Right renal pelvis (tissue), 4 donors: ENCODE measurements around the gene TNFAIP3. TPM values are rescaled to one million over a fixed set of nuclear protein-coding genes. Genes with fewer than 3 reads are reported as not detected.
"Not testable (repeated sequence)": the region's sequence is repeated elsewhere in the genome, so short reads cannot be mapped to it uniquely, and the experiment has no call there.

Experiments
- DNase-seq, 4 donors: peaks; one replicate each; pipeline ENCODE4 v3.0.0-alpha.2; 2013; ENCODE audit warnings: low read depth in 4 of 4, low spot score in 3 of 4, missing footprints in 1 of 4
- polyA plus RNA-seq, 4 donors: library from polyadenylated mRNA; unstranded; fragments of 120-200 nt; gene quantifications; one replicate each; pipeline ENCODE4 v1.2.1, GENCODE V29; 2013; ENCODE audit not compliant: insufficient read length in 4 of 4

TNFAIP3 gene
- polyA plus RNA-seq, 4 donors = 8.9 to 9.8 (median 9.3) TPM

DNA sequence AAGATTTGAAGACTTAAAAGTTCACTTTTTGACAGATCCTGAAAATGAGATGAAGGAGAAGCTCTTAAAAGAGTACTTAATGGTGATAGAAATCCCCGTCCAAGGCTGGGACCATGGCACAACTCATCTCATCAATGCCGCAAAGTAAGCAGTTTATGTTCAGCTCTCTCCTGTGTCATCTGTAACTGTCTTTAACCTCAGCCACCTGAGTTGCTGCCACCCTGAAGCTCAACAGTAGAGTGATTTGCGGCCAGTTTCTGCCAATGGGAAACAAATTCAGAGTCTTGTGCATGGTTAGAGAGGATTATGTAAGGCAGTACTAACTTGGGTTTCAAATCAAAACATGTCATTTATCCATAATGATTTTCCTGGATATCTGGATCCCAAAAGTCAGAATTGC, 10.1 kb downstream of the TNFAIP3 start:
- no peak for DNase-seq

DNA sequence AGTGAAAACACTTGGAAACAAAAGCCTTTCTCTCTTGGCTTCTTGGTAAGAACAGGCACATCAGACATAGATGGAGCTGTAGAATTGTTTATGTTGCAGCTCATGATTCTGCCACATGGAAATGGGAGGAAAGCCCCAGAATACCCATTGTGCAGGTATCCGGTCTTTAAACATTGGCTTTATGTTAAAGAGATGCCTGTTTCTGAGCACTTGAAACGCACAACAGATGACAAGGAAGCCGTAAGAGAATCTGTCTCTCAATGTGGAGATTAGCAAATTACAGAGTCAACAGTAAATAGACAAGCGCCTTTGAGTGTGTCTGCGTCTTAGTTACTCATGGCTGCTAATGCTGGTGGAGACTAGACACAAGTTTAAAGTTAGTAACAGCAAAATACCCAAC, 10.5 kb downstream of the TNFAIP3 start:
- no peak for DNase-seq

DNA sequence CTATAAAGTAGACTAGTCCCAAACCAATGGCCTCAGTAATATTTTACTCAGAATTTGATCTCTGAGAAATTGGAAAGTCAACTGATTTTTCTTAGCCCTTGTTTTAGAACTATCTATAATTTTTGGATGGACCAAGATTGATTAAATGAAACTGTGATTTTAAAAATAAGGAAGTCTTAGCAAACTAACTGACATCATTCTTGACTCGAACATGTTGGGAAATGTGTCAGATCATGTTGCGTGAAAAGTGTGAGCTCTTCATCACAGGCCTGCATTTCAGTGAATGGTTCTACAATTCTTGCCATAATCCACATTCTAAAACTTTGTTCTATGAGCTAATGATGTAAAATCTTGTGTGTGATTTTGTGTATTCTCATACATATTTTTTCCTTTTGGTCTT, 11.0 kb downstream of the TNFAIP3 start:
- DNase-seq = no peak

DNA sequence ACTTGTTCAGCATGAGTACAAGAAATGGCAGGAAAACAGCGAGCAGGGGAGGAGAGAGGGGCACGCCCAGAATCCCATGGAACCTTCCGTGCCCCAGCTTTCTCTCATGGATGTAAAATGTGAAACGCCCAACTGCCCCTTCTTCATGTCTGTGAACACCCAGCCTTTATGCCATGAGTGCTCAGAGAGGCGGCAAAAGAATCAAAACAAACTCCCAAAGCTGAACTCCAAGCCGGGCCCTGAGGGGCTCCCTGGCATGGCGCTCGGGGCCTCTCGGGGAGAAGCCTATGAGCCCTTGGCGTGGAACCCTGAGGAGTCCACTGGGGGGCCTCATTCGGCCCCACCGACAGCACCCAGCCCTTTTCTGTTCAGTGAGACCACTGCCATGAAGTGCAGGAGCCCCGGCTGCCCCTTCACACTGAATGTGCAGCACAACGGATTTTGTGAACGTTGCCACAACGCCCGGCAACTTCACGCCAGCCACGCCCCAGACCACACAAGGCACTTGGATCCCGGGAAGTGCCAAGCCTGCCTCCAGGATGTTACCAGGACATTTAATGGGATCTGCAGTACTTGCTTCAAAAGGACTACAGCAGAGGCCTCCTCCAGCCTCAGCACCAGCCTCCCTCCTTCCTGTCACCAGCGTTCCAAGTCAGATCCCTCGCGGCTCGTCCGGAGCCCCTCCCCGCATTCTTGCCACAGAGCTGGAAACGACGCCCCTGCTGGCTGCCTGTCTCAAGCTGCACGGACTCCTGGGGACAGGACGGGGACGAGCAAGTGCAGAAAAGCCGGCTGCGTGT, 11.6 kb downstream of the TNFAIP3 start:
- no peak for DNase-seq

DNA sequence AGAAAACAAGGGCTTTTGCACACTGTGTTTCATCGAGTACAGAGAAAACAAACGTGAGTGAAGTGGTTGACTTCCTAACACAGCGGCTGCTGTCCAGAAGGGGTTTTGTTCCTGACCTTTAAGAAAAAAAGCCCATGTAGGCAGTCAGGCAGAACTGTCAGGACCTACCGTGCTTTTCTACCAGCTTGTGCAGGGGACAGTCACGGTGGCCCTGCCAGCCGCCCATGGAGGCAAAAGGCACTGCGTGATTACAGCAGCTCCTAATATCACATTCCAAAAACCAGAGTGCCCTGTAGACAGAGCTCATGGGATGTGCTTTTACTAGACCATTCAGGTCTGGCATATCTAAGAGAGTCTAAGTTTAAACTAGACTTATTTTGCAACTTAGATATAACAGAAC, 12.2 kb downstream of the TNFAIP3 start:
- DNase-seq = no peak

DNA sequence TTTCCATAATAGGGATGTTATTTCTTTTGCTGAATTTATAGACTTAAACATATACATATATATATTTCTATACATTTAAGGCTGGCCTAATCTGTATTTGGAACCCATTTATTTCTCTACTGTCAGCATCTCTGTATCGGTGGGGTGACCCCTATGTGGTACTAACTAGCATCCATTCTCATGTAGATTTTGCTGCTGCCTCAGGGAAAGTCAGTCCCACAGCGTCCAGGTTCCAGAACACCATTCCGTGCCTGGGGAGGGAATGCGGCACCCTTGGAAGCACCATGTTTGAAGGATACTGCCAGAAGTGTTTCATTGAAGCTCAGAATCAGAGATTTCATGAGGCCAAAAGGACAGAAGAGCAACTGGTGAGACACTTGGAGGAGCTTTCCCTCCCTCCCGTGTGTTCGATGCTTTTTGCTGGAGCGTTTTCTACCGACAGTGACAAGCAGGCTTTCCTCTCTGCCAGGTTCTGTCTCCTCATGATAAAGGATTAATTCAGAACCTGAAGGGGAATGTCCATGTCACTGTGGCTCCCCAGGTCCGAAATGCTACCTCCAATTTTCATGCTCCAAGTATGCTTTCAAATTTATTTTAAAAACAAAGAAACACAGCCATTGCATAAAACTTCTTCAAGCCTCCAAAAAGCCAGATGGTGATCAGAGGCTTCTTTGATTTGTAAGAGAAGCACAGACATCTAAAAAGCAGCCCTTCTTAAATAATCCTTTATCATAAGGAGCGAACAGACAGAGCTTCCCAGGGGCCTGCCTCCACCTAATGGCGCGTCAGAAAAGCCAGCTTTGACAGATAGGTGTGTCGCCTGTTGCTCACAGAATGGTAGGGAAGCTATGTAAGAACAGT, 13.1 kb downstream of the TNFAIP3 start:
- no peak for DNase-seq

DNA sequence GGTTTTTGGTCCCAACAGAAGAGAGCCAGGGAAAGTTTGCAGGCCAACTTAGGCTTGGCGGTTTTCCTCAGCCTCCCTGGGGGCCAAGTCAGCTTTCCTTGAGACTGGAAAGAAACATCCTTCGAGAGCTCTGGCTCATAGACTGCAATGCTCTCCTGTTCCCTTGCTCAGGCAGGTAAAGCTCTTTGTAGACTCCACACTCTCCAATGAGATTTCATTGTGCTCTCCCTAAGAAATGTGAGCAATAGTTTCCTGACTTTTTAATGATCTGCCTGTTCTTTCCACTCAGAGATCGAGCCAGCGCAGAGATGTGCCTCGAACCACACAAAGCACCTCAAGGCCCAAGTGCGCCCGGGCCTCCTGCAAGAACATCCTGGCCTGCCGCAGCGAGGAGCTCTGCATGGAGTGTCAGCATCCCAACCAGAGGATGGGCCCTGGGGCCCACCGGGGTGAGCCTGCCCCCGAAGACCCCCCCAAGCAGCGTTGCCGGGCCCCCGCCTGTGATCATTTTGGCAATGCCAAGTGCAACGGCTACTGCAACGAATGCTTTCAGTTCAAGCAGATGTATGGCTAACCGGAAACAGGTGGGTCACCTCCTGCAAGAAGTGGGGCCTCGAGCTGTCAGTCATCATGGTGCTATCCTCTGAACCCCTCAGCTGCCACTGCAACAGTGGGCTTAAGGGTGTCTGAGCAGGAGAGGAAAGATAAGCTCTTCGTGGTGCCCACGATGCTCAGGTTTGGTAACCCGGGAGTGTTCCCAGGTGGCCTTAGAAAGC, 13.9 kb downstream of the TNFAIP3 start:
- no peak for DNase-seq

DNA sequence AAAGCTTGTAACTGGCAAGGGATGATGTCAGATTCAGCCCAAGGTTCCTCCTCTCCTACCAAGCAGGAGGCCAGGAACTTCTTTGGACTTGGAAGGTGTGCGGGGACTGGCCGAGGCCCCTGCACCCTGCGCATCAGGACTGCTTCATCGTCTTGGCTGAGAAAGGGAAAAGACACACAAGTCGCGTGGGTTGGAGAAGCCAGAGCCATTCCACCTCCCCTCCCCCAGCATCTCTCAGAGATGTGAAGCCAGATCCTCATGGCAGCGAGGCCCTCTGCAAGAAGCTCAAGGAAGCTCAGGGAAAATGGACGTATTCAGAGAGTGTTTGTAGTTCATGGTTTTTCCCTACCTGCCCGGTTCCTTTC, 14.4 kb downstream of the TNFAIP3 start:
- DNase-seq = no peak

DNA sequence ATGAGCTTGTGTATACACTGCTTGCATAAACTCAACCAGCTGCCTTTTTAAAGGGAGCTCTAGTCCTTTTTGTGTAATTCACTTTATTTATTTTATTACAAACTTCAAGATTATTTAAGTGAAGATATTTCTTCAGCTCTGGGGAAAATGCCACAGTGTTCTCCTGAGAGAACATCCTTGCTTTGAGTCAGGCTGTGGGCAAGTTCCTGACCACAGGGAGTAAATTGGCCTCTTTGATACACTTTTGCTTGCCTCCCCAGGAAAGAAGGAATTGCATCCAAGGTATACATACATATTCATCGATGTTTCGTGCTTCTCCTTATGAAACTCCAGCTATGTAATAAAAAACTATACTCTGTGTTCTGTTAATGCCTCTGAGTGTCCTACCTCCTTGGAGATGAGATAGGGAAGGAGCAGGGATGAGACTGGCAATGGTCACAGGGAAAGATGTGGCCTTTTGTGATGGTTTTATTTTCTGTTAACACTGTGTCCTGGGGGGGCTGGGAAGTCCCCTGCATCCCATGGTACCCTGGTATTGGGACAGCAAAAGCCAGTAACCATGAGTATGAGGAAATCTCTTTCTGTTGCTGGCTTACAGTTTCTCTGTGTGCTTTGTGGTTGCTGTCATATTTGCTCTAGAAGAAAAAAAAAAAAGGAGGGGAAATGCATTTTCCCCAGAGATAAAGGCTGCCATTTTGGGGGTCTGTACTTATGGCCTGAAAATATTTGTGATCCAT, 15.3 kb downstream of the TNFAIP3 start:
- DNase-seq = no peak

DNA sequence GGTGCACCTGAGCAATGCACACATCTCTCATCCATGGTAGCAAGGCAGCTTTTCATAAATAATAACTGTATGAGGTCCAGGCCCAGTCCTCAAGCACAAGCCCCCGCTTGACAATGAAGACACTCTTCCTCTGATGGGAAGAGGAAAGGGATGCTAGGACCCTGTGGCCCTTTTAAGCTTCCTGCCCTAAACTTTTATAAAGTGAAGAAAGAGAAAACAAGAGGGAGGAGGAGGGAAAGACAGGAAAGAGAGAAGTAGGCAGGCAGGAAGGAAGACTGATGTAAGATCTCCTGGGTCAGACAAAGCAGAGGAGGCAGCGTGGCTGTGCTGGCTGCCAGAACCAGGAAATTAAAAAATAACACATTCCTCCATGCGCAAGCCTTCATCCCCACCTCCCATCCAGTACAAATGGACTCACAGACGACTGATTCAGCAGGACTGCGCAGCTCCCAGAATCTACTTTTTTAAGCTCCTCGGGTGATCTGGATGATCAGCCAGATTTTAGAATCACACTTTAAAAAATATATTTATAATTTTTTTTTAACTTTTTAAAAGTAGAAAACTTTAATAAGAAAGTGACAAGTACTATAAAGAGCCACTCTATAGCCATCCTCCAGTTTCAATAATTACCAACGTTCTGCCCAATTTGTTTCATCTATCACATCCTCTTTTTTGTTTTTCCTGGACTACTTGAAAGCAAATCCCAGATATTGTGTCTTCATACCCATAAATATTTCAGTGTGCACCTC, 16.5 kb downstream of the TNFAIP3 start:
- DNase-seq = no peak

DNA sequence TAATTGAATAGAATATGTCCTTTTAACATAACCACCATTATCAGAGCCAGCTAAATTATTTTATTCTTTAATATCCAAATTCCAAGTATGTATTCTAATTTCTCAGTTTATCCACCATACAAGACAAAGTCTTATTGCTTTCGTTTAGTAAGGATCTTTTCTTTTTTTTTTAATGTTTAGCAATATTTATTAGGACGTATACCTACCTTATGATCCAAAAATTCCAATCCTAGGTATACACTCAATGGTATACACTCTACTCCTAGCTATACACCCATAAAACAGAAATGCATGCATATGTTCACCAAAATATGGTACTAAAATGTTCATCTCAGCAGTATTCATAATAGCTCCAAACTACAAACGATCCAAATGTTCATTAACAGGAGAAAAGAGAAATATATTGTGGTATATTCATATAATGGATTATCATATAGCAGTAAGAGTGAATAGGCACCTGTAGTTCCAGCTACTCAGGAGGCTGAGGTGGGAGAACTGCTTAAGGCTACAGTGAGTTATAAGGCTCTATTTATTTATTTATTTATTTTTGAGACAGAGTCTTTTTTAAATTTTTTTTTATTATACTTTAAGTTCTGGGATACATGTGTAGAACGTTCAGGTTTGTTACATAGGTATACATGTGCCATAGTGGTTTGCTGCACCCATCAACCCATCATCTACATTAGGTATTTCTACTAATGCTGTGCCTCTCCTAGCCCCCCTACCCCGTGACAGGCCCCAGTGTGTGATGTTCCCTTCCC, 17.3 kb downstream of the TNFAIP3 start:
- DNase-seq = no peak

DNA sequence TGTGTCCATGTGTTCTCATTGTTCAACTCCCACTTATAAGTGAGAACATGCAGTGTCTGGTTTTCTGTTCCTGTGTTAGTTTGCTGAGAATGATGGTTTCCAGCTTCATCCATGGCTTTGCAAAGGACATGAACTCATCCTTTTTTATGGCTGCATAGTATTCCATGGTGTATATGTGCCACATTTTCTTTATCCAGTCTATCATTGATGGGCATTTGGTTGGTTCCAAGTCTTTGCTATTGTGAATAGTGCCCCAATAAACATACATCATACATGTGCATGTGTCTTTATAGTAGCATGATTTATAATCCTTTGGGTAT, 17.8 kb downstream of the TNFAIP3 start:
- not testable (repeated sequence) for DNase-seq

DNA sequence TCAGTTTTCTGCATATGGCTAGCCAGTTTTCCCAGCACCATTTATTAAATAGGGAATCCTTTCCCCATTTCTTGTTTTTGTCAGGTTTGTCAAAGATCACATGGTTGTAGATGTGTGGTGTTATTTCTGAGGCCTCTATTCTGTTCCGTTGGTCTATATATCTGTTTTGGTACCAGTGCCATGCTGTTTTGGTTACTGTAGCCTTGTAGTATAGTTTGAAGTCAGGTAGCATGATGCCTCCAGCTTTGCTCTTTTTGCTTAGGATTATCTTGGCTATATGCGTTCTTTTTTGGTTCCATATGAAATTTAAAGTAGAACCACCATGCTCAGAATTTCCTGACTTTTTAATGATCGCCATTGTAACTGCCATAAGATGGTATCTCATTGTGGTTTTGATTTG, 19.2 kb downstream of the TNFAIP3 start:
- DNase-seq = not testable (repeated sequence)

DNA sequence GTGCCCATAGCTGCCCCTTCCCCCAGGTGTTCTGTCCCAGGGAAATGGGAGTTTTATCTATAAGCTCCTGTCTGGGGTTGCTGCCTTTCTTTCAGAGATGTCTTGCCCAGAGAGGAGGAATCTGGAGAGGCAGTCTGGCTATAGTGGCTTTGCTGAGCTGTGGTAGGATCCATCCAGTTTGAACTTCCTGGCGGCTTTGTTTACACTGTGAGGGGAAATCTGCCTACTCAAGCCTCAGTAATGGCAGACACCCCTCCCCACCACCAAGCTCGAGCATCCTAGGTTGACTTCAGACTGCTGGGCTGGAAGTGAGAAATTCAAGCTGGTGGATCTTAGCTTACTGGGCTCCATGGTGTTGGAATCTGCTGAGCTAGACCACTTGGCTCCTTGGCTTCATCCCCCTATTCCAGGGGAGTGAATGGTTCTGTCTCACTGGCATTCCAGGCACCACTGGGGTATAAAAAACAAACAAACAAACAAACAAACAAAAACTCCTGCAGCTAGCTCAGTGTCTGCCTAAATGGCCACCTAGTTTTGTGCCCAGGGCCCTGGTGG, 24.0 kb downstream of the TNFAIP3 start:
- no peak for DNase-seq

DNA sequence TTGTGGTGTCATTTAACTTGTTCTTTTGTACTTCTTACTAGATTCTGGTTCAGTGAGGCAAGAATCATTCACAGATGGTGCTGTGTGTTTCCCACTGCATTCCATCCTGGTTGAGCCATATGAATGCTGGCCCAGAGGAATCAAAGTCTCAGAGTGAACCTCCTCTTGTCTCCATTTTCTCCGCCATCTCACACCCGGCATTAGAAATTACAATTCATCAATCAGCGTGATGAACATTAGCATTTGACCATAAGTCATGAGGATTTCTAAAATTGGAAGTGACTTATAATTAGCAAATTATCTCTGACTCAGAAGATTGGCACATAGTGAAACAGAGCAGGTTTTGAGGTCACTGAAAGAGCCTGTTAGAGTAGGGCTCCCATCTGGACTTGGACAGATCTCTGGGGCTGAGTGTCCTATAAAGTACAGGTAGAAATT, 25.2 kb downstream of the TNFAIP3 start:
- no peak for DNase-seq

DNA sequence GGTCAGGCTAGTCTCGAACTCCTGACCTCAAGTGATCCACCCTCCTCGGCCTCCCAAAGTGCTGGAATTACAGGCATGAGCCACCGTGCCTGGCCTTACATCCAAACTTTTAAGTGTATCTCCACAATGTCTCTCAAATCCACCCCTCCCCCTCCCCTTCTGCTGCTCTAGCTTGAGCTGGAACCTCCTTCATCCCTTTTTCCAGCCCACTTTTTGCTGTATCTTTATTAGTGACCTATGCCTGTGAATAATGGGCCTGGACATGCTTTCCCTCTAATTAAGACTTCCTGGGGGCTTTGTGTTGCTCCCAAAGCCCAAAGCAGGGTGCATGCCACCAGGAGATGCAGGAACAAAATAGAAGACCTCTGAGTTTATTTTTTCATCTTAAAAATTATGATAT, 26.1 kb downstream of the TNFAIP3 start:
- no peak for DNase-seq

DNA sequence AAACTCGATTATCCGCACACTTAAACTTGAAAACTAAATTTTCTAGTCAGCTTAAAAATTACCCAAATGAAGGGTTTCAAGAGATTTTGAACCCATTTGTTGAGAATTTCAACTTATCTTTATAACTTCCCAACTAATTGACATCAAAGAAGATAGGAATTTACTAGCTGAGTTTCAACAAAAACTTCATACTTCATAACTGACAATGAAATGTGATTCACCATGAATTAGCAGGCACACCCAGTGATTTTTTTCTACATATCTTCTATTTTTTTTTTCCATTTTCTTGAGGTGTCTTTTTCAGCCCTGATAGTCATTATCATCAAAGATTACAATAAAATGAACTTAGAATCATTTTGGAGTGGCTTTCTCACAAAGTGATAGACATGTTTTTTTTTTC, 26.7 kb downstream of the TNFAIP3 start:
- DNase-seq = no peak

DNA sequence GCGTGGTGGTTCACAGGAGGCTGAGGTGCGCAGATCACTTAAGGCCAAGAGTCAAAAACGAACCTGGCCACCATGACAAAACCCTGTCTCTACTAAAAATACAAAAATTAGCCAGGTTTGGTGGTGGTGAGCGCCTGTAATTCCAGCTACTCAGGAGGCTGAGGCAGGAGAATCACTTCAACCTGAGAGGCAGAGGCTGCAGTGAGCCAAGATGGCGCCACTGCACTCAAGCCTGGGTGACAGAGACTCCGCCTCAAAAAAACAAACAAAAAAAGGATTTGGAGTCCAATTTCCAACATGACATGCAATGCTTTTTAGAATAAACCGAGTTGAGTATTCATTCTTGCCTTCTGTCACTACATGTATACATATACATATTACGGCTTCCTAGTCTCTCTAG, 27.3 kb downstream of the TNFAIP3 start:
- DNase-seq = not testable (repeated sequence)
